ENCODE results near the gene OR51B6.
A peak's percentile ranks its signal among the peaks of the same experiment; 100 is the strongest.
"Not testable (repeated sequence)": the region's sequence is repeated elsewhere in the genome, so short reads cannot be mapped to it uniquely, and the experiment has no call there.

OR51B6 gene

GRCh38 chr11:5351208-5351607 is at the start of gene OR51B6:
Gene OR51B6 (plus strand): TSS chr11:5351508. CDS start chr11:5351508, 0 bp downstream.
- DNase-seq, result no peak

GRCh38 chr11:5301846-5302245 is 49.5 kb upstream of the OR51B6 start, which contains the start of gene OR51B4:
Gene OR51B4 (minus strand): TSS chr11:5301946. CDS start chr11:5301946, 0 bp downstream.
- DNase-seq, result no peak

- no peak for DNase-seq
These were observed 47.7 kb upstream of the OR51B6 start for GRCh38 chr11:5303626-5304025.

GRCh38 chr11:5304046-5304445 is 47.3 kb upstream of the OR51B6 start:
- no peak for DNase-seq

- no peak for DNase-seq
These were observed 43.9 kb upstream of the OR51B6 start for GRCh38 chr11:5307256-5308019.

GRCh38 chr11:5310423-5310822 is 40.9 kb upstream of the OR51B6 start:
- no peak for DNase-seq

- not testable (repeated sequence) for DNase-seq
These were observed 37.8 kb upstream of the OR51B6 start for GRCh38 chr11:5313326-5314023.

GRCh38 chr11:5317292-5317691 is 34.0 kb upstream of the OR51B6 start:
- peak in 1 of 2 experiments; percentile 4 for DNase-seq

GRCh38 chr11:5324197-5324596 is 27.1 kb upstream of the OR51B6 start, which contains the start of gene OR51B2:
Gene OR51B2 (minus strand): TSS chr11:5324297. CDS start chr11:5324297, 0 bp downstream.
- DNase-seq, result no peak

GRCh38 chr11:5335170-5335569 is 16.1 kb upstream of the OR51B6 start:
- DNase-seq, result no peak

- no peak for DNase-seq
These were observed 15.0 kb upstream of the OR51B6 start for GRCh38 chr11:5336331-5336730.

GRCh38 chr11:5337253-5337652 is 14.1 kb upstream of the OR51B6 start:
- not testable (repeated sequence) for DNase-seq

GRCh38 chr11:5339771-5340322 is 11.5 kb upstream of the OR51B6 start:
- DNase-seq, result no peak

- DNase-seq, result no peak
These were observed 7.6 kb upstream of the OR51B6 start, which contains the start of gene OR51B5 for GRCh38 chr11:5343474-5344335. Gene OR51B5 (minus strand): TSS chr11:5343524. CDS start chr11:5343524, 0 bp downstream.

- DNase-seq, result no peak
These were observed 5.5 kb upstream of the OR51B6 start for GRCh38 chr11:5345831-5346230.

- DNase-seq, result no peak
These were observed 2.6 kb upstream of the OR51B6 start for GRCh38 chr11:5348551-5349194.

GRCh38 chr11:5349550-5349949 is 1.8 kb upstream of the OR51B6 start:
- DNase-seq, result no peak

- DNase-seq, result not testable (repeated sequence)
These were observed 4.7 kb downstream of the OR51B6 start for GRCh38 chr11:5356031-5356430.

- DNase-seq, result no peak
These were observed 10.8 kb downstream of the OR51B6 start for GRCh38 chr11:5362017-5362625.

GRCh38 chr11:5363679-5364078 is 12.4 kb downstream of the OR51B6 start:
- no peak for DNase-seq

GRCh38 chr11:5364214-5364613 is 12.9 kb downstream of the OR51B6 start:
- no peak for DNase-seq

GRCh38 chr11:5366365-5366764 is 15.1 kb downstream of the OR51B6 start:
- not testable (repeated sequence) for DNase-seq

All from NCI-H1930 (cell line).